ENCODE data around the gene CYB5D1.
"Not testable (repeated sequence)": the region's sequence is repeated elsewhere in the genome, so short reads cannot be mapped to it uniquely, and the experiment has no call there.

The CYB5D1 gene, protein sequence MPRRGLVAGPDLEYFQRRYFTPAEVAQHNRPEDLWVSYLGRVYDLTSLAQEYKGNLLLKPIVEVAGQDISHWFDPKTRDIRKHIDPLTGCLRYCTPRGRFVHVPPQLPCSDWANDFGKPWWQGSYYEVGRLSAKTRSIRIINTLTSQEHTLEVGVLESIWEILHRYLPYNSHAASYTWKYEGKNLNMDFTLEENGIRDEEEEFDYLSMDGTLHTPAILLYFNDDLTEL

DNA sequence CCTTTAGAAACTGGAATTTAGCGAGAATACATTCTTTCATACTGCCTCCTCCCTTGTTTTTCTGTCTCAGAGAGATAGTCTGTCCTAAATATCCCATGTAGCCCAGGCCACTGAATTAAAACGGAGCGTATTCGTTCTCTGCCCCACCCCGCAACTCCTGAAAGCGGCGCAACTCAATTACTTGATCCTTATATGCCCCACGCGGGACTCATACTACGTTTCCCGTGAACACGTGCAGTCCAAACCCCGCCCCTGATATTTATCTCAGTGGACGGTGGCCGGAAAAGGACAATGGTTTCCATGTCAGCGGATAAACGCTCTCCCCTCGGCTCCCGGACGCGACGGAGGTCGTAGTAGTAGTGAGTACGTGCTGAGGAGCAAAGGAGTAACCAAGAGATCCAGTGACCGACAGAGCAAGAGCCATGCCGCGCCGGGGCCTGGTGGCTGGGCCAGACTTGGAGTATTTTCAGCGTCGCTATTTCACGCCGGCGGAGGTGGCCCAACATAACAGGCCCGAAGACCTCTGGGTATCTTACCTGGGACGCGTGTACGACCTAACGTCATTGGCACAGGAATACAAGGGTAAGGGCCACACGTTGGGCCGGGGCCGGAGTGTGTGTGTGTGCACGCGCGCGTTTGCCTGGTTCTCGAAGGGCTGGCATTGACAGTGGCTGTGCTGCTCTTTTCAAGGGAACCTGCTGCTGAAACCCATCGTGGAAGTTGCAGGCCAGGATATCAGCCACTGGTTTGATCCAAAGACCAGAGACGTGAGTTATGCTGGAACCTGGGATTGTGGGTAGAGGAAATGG lies at the start of gene CYB5D1:
Gene CYB5D1, plus strand, starts transcription at position 291 of the 809 bp plus-strand sequence. Its CDS starts 132 bp downstream, at position 423.
- H3K4me3 ChIP-seq (ENCODE audit: low read depth, low read length): peak within 1 kb of the TSS; percentile 78
- DNase-seq (ENCODE audit: low read depth): peak; percentile 96
- TF ChIP-seq, protein P1, sequence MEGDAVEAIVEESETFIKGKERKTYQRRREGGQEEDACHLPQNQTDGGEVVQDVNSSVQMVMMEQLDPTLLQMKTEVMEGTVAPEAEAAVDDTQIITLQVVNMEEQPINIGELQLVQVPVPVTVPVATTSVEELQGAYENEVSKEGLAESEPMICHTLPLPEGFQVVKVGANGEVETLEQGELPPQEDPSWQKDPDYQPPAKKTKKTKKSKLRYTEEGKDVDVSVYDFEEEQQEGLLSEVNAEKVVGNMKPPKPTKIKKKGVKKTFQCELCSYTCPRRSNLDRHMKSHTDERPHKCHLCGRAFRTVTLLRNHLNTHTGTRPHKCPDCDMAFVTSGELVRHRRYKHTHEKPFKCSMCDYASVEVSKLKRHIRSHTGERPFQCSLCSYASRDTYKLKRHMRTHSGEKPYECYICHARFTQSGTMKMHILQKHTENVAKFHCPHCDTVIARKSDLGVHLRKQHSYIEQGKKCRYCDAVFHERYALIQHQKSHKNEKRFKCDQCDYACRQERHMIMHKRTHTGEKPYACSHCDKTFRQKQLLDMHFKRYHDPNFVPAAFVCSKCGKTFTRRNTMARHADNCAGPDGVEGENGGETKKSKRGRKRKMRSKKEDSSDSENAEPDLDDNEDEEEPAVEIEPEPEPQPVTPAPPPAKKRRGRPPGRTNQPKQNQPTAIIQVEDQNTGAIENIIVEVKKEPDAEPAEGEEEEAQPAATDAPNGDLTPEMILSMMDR (IDR thresholded peaks at IDR 0.05; ENCODE audit: insufficient read depth, low read depth, low read length, missing control alignments): no peak

DNA sequence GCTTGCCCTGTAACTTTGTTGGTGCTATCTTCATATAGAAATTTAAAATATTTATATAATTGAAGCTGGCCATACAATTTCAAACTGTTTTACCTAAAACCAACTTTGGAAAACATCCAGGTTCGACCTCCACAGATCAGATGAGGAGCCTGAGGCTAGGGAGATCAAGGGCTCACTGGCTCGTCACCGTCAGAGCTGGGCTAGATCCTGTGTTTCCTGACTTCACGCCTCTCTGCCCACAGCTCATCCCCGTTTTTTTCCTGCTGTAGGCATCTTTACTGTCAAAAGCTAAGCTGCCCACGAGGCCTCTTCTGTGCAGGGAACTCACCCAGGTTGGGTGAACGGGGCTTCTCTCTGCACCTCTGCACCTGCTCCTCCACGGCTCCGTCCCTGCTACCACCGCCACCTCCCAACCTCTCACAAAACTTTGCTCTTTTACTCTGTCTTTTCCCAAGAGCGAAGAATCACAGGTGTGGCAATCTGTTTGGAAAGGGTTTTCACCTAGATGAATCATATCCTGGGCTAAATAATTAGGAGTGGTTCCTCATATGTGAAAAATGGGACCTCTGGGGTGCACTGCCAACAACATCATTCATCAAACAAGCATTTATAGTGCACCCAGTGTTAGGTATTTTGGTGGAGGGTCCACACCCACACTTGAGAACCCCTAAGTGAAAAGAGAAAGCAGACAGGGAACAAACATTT lies 48.6 kb upstream of the CYB5D1 start:
- TF ChIP-seq, protein P1 (IDR thresholded peaks at IDR 0.05; ENCODE audit: insufficient read depth, low read depth, low read length, missing control alignments): no peak
- H3K4me3 ChIP-seq (ENCODE audit: low read depth, low read length): no peak overlapping the region
- no peak for DNase-seq (ENCODE audit: low read depth)

DNA sequence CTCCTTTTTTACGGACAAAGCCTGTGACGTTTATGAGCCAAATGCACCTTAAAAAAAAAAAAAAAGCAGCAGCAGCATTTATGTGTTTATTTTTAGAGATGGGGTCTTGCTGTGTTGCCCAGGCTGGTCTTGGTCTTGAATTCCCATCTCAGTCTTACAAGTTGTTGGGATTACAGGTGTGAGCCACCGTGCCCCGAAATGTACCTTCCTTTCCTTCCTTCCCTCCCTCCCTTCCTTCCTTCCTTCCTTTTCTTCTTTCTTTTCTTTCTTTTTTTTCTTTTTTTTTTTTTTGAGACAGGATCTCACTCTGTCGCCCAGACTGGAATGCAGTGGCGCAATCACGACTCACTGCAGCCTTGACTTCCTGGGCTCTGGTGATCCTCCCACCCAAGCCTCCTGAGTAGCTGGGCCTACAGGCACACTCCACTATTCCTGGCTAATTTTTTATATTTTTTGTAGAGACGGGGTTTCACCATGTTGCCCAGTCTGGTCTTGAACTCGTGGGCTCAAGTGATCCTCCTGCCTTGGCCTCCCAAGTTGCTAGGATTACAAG lies 47.9 kb upstream of the CYB5D1 start:
- DNase-seq (ENCODE audit: low read depth); H3K4me3 ChIP-seq (ENCODE audit: low read depth, low read length): not testable (repeated sequence)

DNA sequence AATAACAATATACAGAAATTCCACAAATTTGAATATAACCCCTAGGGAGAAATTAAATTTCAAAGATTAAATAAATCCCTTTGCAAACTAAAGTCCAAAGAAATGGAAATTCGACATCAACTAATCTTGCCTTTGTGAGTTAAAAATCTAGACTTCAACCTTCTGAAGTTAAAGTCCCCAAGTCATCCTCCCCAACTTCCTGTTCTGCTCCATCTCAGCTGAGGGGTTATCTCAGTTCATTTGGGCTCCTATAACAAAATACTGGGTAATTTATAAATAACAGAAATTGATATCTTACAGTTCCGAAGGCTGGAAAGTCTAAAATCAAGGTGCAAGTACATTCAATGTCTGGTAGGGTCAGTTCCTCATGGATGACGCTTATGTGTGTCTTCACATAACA lies 46.6 kb upstream of the CYB5D1 start:
- TF ChIP-seq, protein P1 (IDR thresholded peaks at IDR 0.05; ENCODE audit: insufficient read depth, low read depth, low read length, missing control alignments): no peak
- no peak for DNase-seq (ENCODE audit: low read depth)
- H3K4me3 ChIP-seq (ENCODE audit: low read depth, low read length): no peak overlapping the region

DNA sequence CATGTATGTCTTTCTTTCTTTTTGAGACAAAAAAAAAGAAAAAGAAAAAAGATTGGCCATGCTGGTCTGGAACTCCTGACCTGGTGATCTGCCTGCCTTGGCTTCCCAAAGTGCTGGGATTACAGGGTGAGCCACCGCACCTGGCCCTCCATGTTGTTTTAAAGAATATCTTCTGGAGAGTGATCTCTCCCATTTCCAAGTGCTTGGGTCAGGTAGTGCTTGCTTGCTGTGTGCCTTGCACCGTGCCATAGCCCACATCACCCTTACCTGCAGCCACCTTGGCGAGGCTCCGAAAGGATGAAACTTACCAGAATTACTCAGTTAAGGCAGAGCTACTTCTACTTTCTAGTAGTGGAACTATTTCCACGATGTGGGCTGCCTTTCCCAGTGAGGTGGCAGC lies 42.8 kb upstream of the CYB5D1 start:
- TF ChIP-seq, protein P1 (IDR thresholded peaks at IDR 0.05; ENCODE audit: insufficient read depth, low read depth, low read length, missing control alignments): no peak
- DNase-seq (ENCODE audit: low read depth): no peak
- H3K4me3 ChIP-seq (ENCODE audit: low read depth, low read length): no peak overlapping the region

DNA sequence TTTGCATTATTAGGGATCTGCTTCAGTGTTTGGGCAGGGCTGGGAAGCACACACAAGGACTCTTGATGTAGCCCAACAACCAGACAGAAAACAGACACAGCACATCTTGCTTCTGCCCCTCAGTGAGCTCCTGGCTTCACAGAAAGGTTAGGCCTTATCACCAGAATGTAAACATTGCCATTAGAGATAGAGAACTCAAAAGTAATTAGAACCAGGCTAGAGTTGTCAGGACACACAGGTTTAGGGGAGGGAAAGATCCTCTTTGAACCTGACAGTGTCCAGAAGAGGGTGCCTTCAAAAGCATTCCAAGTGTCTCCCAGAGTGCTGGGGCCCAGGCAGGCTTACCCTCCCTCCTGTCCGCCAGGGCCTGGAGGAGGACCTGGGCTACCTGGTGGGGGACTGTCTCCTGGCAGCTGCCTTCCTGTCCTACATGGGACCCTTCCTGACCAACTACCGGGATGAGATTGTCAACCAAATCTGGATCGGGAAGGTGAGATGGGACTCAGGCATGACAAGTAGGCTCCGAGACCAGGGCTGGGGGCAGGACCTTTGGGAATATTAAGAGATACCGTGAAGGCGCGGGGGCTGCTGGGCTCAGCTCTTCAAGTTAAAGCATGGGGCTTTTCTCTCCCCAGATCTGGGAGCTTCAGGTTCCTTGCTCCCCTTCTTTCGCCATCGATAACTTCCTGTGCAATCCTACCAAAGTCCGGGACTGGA lies 40.7 kb upstream of the CYB5D1 start:
- DNase-seq (ENCODE audit: low read depth): no peak
- TF ChIP-seq, protein P1 (IDR thresholded peaks at IDR 0.05; ENCODE audit: insufficient read depth, low read depth, low read length, missing control alignments): no peak

More for the DNA sequence above, 40.7 kb upstream of the CYB5D1 start:
- no peak overlapping the region for H3K4me3 ChIP-seq (ENCODE audit: low read depth, low read length)
